Right lobe of liver (tissue), 6 donors: ENCODE data around the gene TNFRSF12A. TPM values are rescaled to one million over a fixed set of nuclear protein-coding genes. Genes with fewer than 3 reads are reported as not detected.
A peak's percentile ranks its signal among the peaks of the same experiment; 100 is the strongest.

Experiments
- ATAC-seq, 4 donors: fragments of 200-7000 bp; cut with Tn5 transposase; one replicate each; pipeline ENCODE4 v1.9.1; 2020; ENCODE audit warnings: mild to moderate bottlenecking in 4 of 4, moderate library complexity in 4 of 4
- DNase-seq, 3 donors: peaks; one replicate each; pipeline ENCODE4 v3.0.0-alpha.2; 2020
- H3K27ac ChIP-seq, 3 donors: fragments of 200-600 bp; one replicate each; pipeline ENCODE4 v1.8.0; 2022
- H3K27me3 ChIP-seq, 2 donors: fragments of 200-600 bp; one replicate each; pipeline ENCODE4 v1.8.0; 2022
- H3K36me3 ChIP-seq, 4 donors: fragments of 200-600 bp; sonication (generic) in 1 of 4; one replicate each; pipeline versions ENCODE4 v1.5.1 to v1.8.0; 2017 to 2022; ENCODE audit warnings: control low read depth in 1 of 4
- H3K4me1 ChIP-seq, 4 donors: fragments of 200-600 bp; sonication (generic) in 1 of 4; one replicate each; pipeline versions ENCODE4 v1.5.1 to v1.8.0; 2017 to 2022; ENCODE audit warnings: control low read depth in 1 of 4
- H3K4me3 ChIP-seq, 3 donors: fragments of 200-600 bp; one replicate each; pipeline ENCODE4 v1.8.0; 2022
- H3K9me3 ChIP-seq, 4 donors: fragments of 200-600 bp; sonication (generic) in 1 of 4; one replicate each; pipeline versions ENCODE4 v1.5.1 to v1.8.0; 2017 to 2022; ENCODE audit warnings: control low read depth in 1 of 4
- POLR2A ChIP-seq: fragments of 450-650 bp; IDR thresholded peaks from one replicate; pipeline ENCODE4 v1.6.1; 2017; ENCODE audit warnings: antibody characterized with exemption, mild to moderate bottlenecking
- WGBS: methylation state at CpG from one replicate; pipeline ENCODE4 v1.1.6; 2018; ENCODE audit warnings: low coverage, low lambda C conversion rate; ENCODE audit not compliant: insufficient coverage; ENCODE audit errors: missing lambda C conversion rate; 5-methylcytosine and 5-hydroxymethylcytosine counted together
- intact Hi-C, 2 donors: fragments of 100-400 bp; cut with DNase I; formaldehyde crosslinking; loops; one replicate each; pipeline versions ENCODE4 v1.11.2 to v1.14.1; 2022
- total RNA-seq, 6 experiments: library from RNA; depleted of rRNA in 2 of 6; stranded (reverse); fragments of >200 nt in 2 of 6; fragmentation: NEBNext Ultra II Directional in 3 of 6; extraction: Animal tissue kit (Norgen Biotek cat#: 25700) in 3 of 6; gene quantifications; one replicate each; pipeline versions ENCODE4 v1.1.0 to v1.2.4, GENCODE V29; 2016 to 2023
- TF ChIP-seq, protein P1 (sequence below), 4 donors: fragments of 200-600 bp in 3 of 4; fragments of 450-650 bp in 1 of 4; IDR thresholded peaks; one replicate each; pipeline versions ENCODE4 v1.5.1 to v1.8.0; 2016 to 2022; ENCODE audit warnings: antibody characterized with exemption in 4 of 4, mild to moderate bottlenecking in 2 of 4
- donor health status: DM: no; HTN: yes; CAD: no.
- donor health status: DM: no; HTN: no; CAD: no.
- donor health status: DM: no; HTN: no; CAD: no.
- donor health status: DM: no; HTN: yes; CAD: no.
- donor health status: DM: no; HTN: yes; CAD: no.

Gene TNFRSF12A
- total RNA-seq, 6 experiments from 2014 or later: 5.2 to 284 (median 69.4) TPM

DNA sequence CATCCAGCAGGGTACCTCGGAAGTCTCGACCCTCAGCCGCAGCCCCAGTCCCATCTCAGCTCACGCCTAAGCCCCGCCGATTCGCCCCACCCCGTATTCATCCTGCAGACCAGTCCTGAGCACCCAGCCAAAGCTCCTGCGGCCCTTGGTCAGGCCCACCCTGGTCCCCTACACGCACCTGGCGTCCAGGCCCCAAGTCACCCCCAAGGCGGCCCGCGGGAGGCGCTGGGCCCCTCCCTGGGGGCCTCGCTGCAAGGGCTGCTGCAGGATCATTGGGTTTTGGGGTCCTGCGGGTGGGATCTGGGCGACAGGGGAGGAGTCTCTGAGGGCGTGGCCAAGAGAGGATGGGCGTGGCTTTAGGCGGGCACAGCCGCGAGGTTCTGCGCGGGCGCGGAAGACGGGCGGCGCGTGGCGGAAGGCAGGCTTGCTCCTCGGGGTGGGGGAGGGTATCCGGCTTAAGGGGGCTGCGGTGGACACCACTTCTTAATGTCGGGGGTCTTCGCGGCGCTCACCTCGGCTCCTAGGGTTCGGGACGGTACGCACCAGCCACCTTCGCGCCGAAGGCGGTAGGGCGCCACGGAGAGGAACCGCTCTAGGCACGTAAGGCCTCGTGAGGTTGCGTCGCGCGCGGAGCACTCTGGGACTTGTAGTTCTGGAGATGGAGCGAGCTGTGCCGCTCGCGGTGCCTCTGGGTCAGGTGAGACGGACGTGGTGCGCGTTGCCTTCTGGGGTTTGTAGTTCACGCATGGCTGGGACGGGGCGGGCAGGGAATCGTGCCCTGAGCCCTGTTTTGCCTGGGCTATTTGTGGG, 3.7 kb downstream of the TNFRSF12A start, which contains the start of the genes HCFC1R1 and THOC6:
HCFC1R1 (minus strand) TSS at position 274 of the 810 bp plus-strand sequence; CDS start at position 273, 1 bp downstream.
THOC6 (plus strand) TSS at position 367 of the 810 bp plus-strand sequence; CDS start at position 659, 292 bp downstream.
- Histone ChIP-seq H3K36me3 (peaks cover 0 to 6% (median 0%) of the 10 kb centered on the region in 4 donors), H3K4me1 (peaks cover 0 to 36% (median 14%) of the 10 kb centered on the region in 4 donors), H3K27me3 (no peaks in the 10 kb centered on the region), H3K4me3 (peak within 1 kb of the TSS; percentile 59 to 76 (median 67)), H3K27ac (peak within 1 kb of the TSS; percentile 82 to 95 (median 91)), H3K9me3 (no peaks in the 10 kb centered on the region)
- peak; percentile 82 for TF ChIP-seq POLR2A
- TF ChIP-seq, protein P1, sequence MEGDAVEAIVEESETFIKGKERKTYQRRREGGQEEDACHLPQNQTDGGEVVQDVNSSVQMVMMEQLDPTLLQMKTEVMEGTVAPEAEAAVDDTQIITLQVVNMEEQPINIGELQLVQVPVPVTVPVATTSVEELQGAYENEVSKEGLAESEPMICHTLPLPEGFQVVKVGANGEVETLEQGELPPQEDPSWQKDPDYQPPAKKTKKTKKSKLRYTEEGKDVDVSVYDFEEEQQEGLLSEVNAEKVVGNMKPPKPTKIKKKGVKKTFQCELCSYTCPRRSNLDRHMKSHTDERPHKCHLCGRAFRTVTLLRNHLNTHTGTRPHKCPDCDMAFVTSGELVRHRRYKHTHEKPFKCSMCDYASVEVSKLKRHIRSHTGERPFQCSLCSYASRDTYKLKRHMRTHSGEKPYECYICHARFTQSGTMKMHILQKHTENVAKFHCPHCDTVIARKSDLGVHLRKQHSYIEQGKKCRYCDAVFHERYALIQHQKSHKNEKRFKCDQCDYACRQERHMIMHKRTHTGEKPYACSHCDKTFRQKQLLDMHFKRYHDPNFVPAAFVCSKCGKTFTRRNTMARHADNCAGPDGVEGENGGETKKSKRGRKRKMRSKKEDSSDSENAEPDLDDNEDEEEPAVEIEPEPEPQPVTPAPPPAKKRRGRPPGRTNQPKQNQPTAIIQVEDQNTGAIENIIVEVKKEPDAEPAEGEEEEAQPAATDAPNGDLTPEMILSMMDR (IDR thresholded peaks at IDR 0.05): no peak
- DNase-seq (peak; percentile 98 to 99 (median 98)), ATAC-seq (peak; percentile 61 to 85 (median 82))
- 0% methylated on average over 8 of the region's 69 CpGs for WGBS
- intact Hi-C loops: no loop called here

DNA sequence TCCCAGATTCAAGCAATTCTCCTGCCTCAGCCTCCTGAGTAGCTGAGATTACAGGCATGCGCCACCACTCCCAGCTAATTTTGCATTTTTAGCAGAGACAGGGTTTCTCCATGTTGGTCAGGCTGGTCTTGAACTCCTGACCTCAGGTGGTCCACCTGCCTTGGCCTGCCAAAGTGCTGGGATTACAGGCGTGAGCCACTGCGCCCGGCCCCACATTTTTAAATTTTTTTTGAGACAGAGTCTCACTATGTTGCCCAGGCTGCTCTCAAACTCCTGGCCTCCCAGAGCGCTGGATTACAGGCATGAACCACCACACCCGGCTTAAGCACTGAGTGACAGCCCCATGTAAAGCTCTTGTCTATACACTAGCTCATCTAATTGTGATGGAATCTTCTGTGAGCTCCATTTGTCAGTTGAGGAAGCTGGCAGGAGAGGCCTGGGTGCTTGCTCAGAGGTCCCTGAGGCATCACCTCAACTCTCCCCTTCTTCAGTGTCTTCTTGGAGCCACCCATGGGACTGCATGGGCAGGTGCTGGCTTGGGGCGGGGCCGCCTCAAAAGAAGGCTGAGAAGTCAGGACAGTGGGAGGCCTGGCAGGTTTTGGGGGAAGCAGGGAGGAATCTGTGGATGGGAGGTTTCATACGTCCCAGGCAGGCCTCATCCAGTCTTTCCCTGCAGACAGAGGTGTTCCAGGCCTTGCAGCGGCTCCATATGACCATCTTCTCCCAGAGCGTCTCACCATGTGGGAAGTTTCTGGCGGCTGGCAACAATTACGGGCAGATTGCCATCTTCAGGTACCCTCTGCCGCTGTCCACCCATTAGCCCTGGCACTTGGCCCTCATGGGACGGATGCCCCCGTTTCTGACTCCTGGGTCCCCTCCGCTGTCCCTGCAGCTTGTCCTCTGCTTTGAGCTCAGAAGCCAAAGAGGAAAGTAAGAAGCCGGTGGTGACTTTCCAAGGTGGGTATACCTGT, 5.1 kb downstream of the TNFRSF12A start:
- DNase-seq (no peak), ATAC-seq (no peak)
- no peaks in the 10 kb centered on the region for H3K27me3 ChIP-seq
- no peak for TF ChIP-seq POLR2A
- H3K36me3 ChIP-seq: peaks cover 0 to 6% (median 0%) of the 10 kb centered on the region in 4 donors
- 73% methylated on average over 10 of the region's 18 CpGs for WGBS
- peaks cover 0 to 29% (median 12%) of the 10 kb centered on the region in 4 donors for H3K4me1 ChIP-seq
- no peaks in the 10 kb centered on the region for H3K9me3 ChIP-seq
- intact Hi-C loops: no loop called here
- no peak overlapping the region for H3K27ac ChIP-seq
- H3K4me3 ChIP-seq: no peak overlapping the region

DNA sequence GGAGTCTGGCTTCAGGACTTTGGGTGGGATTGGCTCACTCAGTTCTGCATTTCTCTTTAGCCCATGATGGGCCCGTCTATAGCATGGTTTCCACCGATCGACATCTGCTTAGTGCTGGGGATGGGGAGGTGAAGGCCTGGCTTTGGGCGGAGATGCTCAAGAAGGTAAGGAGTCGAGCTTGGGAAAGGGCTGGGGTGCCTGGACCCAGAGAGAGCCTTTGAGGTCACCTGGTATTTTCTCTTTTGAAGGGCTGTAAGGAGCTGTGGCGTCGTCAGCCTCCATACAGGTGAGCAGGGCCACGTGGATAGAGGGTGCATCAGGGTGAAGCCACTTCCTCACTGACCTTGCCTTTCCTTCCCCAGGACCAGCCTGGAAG, 5.8 kb downstream of the TNFRSF12A start:
- Histone ChIP-seq H3K27me3 (no peaks in the 10 kb centered on the region), H3K27ac (no peak overlapping the region), H3K4me3 (no peak overlapping the region), H3K4me1 (peaks cover 0 to 24% (median 12%) of the 10 kb centered on the region in 4 donors), H3K36me3 (peaks cover 0 to 6% (median 0%) of the 10 kb centered on the region in 4 donors), H3K9me3 (no peaks in the 10 kb centered on the region)
- 89% methylated on average over 6 of the region's 8 CpGs for WGBS
- intact Hi-C loops: no loop called here
- DNase-seq (no peak), ATAC-seq (no peak)
- TF ChIP-seq POLR2A: no peak
- TF ChIP-seq, protein P1 (IDR thresholded peaks at IDR 0.05): no peak

DNA sequence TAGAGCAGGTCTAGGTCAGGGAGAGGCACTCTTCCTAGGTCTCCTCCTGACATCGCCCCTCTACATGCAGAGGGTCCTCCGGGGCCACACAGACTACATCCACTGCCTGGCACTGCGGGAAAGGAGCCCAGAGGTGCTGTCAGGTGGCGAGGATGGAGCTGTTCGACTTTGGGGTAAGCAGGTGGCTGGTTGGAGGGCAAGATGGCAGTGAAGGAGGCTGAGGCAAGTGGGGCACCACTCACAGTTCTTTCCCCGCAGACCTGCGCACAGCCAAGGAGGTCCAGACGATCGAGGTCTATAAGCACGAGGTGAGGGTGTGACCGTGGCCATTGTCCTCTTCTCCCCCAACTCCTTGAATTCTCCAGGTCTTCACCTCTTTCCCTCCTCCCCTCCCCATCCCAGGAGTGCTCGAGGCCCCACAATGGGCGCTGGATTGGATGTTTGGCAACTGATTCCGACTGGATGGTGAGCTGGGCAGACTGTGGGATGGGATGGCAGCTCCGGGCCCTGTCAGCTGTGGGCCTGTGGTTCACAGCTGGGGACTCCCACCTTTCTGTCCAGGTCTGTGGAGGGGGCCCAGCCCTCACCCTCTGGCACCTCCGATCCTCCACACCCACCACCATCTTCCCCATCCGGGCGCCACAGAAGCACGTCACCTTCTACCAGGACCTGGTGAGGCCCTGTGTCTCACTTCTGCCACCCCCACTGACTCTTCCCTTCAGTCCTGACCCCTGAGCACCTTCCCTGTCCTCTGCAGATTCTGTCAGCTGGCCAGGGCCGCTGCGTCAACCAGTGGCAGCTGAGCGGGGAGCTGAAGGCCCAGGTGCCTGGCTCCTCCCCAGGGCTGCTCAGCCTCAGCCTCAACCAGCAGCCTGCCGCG, 6.7 kb downstream of the TNFRSF12A start:
- 90% methylated on average over 6 of the region's 24 CpGs for WGBS
- H3K27me3 ChIP-seq: no peaks in the 10 kb centered on the region
- ATAC-seq: no peak
- no peak for TF ChIP-seq POLR2A
- TF ChIP-seq, protein P1 (IDR thresholded peaks at IDR 0.05): no peak
- intact Hi-C loops: no loop called here
- DNase-seq: no peak
- peaks cover 0 to 24% (median 8%) of the 10 kb centered on the region in 4 donors for H3K4me1 ChIP-seq
- H3K9me3 ChIP-seq: no peaks in the 10 kb centered on the region
- H3K4me3 ChIP-seq: no peak overlapping the region
- no peak overlapping the region for H3K27ac ChIP-seq
- peaks cover 0 to 6% (median 0%) of the 10 kb centered on the region in 4 donors for H3K36me3 ChIP-seq
